NCI-H748 treated with DMSO at 0.1 percent for 48 hours (cell line): Measurements from ENCODE around the gene VIT.

Experiments used
- DNase-seq: peaks from one replicate; lab custom pipeline; 2025; lab: John Stamatoyannopoulos, UW

VIT gene, protein sequence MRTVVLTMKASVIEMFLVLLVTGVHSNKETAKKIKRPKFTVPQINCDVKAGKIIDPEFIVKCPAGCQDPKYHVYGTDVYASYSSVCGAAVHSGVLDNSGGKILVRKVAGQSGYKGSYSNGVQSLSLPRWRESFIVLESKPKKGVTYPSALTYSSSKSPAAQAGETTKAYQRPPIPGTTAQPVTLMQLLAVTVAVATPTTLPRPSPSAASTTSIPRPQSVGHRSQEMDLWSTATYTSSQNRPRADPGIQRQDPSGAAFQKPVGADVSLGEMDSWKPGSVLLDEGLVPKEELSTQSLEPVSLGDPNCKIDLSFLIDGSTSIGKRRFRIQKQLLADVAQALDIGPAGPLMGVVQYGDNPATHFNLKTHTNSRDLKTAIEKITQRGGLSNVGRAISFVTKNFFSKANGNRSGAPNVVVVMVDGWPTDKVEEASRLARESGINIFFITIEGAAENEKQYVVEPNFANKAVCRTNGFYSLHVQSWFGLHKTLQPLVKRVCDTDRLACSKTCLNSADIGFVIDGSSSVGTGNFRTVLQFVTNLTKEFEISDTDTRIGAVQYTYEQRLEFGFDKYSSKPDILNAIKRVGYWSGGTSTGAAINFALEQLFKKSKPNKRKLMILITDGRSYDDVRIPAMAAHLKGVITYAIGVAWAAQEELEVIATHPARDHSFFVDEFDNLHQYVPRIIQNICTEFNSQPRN

DNA sequence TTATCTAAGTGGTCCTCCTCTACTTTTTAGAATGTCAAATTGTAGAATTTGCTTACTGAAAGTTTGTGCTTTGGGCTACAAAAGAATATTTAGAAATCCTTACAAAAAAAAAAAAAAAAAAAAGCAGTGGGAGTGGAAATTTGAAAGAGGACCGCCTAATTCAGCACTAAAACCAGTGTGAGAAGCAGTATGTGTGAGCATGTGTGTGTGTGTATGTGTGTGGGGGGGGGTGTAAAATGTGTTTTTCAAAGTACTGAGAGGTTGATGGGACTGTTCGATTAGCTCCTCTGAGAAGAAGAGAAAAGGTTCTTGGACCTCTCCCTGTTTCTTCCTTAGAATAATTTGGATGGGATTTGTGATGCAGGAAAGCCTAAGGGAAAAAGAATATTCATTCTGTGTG lies at the start of gene VIT:
Gene VIT (plus strand): TSS at position 175 of the 400 bp plus-strand sequence. CDS start 19,664 bp downstream, outside the sequence.
- DNase-seq, result no peak

DNA sequence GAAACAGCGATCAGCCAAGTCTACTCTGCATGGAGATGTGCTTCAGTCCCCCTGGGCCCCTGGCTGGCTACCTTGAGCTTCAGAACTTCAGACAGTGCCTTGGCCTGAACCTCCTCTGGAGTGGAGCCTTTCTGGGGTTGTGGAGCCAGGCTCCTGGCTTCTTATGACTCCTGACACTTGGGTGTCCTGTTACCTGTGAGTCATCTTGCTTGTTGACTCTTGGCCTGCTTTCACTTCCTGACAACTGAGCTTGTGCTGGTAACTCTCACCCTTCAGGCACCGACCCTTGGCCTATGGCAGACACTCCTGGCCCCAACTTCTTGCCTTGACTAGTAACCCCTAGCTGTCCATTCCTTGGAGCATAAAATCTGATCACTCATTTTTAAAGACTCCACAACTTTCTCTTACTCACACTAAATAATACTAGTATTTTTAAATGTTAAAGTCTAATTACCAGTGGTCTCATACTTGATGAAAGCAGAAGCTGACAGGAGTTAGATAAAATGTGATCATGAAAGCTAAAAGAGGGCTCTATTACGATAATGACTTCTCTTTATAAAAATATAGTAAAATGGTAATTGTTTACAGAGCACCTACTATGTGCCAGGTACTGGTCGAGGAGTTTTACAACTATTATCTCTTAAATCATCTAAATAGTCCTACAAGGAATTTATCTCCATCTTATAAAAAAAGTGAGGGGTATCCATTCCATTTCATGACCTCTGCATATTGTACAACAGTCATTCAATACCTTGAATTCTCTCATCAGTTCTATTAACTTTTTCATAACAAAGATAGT lies 46.3 kb upstream of the VIT start:
- DNase-seq, result no peak

DNA sequence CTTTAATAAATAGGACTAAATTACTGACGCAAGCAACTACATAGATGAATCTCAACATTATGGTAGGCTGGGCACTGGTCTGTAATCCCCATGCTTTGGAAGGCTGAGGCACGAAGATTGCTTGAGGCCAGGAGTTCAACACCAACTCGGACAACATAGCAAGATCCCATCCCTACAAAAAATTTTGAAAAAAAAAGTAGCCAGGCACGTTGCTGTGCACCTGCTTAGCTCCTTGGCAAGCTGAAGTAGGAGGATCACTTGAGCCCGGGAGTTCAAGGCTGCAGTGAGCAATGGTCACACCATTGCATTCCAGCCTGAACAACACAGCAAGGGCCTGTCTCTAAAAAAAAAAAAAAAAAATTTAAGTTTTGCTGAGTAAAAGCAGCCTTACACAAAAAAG lies 43.4 kb upstream of the VIT start:
- no peak for DNase-seq

DNA sequence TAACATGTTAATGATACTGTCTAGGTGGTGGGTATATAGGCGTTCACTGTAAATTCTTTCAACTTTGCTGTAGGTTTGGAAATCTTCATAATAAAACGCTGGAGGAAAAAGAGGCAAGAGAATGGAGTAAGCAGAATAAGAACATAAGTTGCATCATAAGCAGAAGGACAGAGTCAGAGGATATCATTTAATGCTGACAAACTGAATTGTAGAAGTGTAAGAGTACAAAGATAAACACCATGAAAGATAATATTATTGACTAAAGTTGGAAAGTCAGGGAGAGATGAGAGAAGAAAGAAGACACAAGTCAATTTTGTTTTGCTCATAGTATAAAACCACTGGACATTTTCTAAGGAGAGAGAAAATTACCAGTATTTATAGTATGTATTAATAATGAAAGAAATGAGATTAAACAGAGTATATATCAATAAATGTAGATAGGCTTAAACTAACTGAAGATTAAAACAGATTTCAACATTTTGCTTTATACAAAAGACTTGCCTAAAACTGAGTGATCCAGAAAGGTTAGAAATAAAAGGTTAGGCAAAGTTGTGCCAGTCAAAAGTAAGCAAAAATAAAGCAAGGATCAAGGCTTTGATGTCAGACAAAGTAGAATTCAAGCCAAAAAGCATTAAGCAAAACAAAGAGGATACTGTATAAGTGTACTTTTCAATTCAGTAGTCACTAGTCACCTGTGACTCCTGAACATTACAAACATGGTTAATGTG lies 42.4 kb upstream of the VIT start:
- DNase-seq, result no peak

DNA sequence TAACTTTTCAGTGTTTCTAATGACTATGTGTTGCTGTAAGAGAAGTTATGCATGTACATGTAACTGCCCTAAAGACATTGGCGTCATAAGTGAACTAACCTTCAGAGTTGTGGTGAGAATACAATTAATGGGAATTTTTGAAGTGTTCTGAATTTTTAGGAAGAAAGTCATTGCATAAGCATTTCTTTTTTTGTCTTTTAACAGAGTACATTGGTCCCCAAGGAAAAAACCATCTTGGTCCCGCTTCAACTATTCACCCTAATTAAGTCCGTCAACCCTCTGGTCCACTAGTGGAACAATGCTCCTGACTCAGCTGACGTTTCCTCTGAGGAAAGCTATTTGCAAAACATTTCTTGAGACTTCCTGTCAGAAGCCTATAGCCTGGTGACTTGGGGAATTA lies 41.1 kb upstream of the VIT start:
- DNase-seq, result no peak

DNA sequence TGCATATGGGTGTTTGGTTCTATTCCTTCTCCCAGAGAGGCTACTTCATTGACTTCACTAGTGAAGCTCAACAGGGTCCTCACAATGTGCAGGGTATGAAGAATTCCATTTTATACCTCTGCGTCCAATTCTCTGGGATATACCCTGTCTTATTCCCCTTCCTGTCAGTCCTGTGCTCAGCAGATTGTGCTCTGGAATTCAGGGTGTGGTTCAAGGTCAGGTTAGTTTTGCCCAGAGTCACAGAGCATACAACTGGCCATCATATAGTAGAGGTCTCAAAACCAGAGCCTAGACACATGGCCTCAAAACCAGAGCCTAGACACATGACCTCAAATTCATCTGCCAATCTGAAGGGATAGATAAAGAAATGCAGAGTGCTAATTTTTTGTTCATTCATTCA lies 38.8 kb upstream of the VIT start:
- no peak for DNase-seq

DNA sequence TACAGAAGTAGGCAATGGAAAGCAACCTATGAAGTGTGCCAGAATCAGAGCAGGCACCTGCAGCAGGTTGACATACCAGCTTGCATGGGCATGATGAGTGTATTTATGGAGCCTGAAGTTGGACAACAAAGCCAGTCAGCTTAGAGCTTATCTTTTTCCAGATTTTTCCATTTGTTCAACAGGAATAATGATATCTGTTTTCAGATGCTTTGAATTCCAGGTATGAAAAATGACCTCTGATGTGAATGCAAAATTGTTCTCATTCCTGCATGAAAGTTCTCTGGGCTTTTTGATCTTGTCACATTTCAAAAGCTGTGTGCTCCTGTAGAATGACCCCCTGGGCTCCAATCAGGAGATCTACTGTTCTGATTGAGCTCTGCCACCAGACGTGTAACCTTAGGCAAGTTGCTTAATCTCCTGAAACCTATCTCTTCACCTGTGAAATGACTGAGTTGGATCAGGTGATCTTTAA lies 38.2 kb upstream of the VIT start:
- no peak for DNase-seq

DNA sequence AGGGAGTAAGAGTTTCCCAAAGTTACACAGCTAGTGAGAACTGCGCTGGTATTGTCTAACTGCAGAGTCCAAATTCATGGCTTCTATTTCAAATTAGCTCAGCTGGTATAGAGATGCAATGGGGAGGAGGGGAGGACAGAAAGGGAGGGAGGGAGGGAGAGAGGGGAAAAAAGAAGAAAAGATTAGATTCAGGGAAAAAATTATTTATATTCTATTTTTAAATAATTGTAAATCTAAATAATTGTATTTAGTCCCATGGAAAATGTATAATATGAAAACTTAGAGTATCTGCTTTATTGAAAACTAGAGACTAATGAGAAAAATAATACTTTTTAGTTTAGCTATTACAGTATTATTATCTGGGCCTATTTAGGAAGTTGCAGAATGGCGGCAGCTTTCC lies 37.3 kb upstream of the VIT start:
- no peak for DNase-seq

DNA sequence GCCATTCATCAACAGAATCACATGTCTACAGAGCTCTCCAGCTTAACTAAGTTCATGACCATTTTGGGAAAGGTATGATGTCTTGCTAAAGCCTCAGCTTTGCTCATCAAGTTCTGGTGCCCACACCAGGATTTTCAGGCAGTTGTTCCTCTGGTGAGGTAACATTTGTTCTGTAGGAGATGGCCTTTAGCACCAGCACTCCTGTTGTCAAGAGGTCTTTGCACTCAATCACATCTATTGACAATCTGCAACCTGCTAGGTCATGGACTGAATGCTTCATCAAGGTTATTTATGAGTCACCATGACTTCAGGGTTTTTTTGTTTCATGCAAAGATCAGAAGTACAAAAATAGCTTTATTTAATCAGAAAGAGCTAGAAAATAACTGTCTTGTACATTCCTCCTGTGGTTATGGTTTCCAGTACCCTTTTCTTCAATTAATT lies 36.6 kb upstream of the VIT start:
- DNase-seq, result no peak

DNA sequence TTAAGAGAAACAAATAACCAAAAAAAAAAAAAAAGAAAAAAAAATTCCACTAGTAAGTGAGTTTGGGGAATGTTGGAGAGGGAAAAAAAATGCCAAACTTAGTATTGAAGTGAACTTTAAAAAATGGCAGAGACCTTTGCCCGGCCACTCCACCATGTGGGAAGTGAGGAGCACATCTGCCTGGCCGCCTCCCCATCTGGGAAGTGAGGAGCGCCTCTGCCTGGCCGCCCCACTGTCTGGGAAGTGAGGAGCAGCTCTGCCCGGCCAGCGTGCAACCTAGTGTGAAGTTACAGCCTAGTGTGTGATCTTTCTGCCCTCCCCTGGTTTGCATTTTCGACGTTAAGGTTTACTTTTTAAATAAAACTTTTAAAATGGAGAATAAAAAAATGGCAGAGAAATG lies 33.9 kb upstream of the VIT start:
- DNase-seq, result no peak

DNA sequence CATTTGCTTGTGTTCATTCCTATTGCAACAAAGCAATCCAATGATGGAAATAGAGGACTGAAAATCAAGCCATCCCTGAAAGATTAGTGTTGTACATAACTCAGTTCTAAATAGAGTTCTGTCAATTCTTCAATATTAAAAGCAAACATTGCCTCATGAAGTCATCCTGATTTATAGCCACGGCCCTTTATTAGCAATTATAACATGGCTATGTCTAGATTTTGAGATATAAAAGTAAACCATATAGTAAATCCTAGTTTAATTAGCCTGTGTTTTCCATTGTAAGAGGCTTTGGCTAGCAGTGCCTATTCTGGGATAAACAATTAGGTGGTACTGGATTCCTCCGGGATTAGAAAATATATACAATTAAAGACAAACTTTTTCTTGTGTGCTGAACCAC lies 33.2 kb upstream of the VIT start:
- DNase-seq, result no peak

DNA sequence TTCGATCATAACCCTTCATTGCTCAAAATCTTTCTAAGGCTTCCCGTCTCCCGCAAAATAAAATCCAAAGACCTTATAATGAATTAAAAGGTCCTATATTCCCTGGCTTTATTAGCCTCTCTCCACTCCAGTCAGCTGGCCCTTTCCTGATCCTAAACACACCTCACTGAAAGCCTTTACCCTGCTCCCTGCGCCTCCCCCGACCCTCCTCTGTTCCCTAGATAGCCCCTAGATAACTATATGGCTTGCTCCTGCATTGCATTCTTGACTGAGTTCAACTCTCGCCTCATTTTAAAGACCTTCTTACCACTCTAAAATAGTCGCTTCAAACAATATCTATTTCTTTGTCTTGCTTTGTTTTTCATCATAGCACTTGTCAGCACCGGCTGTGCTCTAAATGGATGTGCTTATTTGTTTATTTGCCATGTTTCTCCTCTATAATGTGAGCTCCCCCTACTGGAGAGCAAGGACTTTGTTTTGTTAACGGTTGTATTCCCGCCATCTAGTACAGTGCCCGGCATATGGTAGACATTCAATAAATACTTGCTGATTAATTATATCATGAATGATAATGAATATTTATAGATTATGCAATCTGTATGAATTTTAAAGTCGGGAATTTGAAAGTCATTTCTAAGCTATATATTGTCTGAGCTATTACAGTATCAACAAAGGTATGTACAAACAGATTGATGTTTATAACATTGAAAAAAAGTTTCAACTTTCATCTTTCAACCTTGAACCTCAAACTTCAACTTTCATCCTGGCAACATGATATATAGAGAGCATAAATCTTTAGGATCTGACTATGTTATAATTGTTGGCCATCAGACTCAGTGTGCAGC lies 32.4 kb upstream of the VIT start:
- peak; percentile 18 for DNase-seq

DNA sequence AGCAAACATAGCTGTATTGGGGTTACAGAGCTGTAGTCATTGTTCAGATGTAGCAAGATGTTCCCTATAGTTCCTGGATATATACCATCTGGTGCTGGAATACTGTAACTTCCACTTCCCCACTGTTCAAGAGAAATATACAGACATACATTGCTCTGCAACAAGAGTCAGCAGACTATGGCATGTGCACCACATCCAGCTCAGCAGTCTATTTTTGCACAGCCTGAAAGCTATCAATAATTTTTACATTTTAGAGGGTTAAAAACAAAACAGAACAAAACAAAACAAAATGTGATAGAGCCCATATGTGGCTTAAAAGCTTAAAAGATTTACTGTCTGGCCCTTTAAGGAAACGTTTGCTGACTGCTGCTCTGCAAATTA lies 31.8 kb upstream of the VIT start:
- DNase-seq, result no peak

DNA sequence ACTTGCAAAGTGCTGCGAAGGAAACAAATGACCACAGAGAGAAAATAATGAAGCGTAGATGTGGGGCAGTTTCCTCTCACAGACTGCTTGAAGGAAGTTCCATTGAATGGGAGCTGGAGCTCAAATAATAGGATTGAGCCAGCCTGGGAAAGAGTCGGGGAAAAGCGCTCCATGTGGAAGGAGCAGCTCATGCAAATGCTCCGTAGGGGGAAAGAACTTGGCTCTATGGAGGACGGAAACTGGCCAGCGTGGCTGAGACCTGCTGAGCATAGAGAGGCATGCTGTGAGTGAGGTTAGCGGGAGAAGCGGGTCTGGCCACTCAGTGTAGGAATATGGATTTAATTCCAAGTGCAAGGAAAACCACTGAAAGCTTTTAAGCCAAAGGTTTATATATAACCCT lies 28.6 kb upstream of the VIT start:
- DNase-seq, result no peak

DNA sequence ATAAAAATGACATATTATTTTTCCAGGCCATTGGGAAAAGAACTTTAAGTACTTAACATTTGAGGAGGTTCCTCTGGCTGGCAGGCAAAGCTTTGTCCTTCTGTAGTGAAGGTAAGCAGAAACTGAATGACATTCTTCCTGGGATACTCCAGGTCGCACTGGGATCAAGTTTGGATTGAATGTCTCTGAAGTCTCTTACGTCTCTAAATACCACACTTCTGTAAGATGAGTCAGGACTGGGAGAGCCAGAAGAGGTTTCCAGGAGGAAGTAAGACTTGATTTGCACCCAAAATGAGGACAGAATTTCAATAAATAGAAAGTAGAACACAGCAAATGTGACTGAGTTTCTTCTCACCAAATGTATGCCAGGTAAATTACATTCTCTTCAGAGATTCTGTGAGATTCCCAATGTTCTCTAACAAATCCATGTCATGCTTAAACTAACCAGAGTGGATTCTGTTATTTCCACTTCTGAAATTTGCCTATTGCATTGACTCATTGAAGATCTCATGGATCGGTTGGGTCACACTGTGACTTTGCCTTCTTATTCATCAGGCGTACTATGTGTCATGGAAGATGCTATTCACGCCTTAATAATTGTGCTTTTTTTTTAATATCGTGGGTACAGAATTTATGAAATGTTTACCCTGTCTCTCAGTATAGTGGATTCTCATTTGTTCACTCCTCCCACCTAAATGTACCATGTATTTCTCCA lies 25.5 kb upstream of the VIT start:
- DNase-seq, result no peak

DNA sequence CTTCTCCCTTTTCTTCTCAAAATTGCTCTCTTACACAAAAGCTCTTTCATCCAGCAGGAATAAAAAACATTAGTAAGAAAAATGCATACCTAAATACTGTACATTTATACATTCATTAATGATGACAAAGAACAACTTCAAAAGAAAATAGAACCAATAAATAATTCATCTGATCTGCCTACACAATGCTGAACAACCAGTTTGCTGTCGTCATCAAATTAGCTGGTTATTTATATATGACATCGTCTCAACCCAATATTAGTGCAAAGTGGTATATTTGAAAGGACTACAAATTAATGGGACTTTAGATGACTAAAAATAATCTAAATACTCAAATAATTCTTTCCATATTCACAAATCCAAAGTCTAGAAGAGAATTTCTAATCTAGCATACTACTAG lies 24.8 kb upstream of the VIT start:
- DNase-seq, result no peak

DNA sequence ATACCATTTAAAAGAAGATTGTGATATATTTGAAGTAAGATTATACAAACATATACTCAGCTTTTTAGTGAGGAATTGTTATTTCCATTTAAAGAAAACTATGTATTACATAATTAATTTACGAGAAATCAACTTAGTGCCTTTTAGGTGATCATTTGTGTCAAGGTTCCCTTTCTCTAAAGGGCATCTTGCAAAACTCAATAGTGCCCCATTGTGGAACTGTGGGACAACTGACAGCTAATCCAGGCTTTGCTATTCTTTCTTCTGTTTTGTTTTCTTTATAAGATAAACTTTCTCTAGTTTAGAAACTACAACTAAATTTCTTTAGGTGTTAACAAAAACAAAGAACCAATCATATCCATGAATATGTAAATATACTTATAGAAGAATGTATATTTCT lies 24.3 kb upstream of the VIT start:
- no peak for DNase-seq

DNA sequence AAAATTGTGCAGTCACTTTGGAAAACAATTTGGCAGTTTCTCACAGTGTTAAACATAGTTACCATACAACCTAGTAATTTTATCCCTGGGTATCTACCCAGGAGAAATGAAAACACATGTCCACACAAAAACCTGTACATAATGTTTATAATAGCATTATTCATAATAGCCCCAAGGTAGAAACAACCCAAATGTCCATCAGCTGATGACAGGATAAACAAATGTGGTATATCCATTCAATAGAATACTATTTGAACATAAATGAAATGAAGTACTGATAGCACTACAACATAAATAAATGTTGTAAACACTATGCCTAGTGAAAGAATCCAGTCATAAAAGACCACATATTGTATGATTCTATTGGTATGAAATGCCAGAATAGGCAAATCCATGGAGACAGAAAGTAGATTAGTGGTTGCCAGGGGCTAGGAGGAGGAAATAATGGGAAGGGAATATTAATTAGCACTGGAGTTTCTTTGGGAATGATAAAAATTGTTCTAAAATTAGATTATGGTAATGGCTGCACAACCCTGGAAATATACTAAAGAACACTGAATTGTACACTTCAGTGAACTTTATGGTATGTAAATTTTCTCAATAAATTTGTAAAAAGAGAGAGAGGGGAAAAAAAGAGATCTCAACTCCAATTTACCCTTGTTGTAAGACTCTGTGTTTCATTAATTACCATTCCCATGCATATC lies 20.8 kb upstream of the VIT start:
- DNase-seq, result no peak

DNA sequence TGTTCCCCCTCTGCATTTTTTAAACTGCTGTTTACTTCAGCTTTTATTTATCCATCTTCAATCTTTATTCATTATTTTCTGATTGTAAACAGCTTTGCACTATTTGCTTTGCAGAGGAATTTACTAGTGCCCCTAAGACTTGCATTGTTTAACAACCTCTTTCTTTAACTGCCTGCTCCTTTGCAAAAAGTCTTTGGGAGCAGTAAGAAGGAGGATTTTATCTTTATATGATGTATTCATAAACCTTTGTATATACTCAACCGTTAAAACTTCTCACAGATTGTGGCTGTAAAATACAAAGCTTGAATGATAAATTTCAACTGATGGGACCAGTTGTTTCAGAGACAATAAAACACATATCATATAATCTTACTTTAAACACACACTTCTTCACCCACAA lies 20.1 kb upstream of the VIT start:
- no peak for DNase-seq

DNA sequence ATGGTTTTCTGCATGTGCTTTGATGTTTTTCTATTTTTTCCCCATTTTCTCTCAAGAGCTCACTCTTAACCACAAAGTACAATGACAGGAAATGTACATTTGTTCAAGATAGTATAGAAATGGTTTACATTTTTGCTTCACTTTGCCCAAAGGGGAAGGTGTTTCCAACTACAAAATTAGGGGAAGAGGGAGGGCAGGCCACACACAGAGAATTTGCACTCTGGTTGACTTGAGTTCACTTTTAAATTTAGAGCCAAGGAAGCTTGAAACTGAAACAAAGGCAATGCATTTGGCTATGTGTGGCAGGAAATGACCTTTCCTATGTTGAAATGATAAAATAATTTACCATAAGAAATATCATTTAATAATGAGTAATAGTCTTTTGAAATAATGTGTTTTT lies 19.1 kb upstream of the VIT start:
- no peak for DNase-seq
